Ectodermal cell (in vitro differentiated cells): ENCODE results near the gene ASAP3.
"Not testable (repeated sequence)": the region's sequence is repeated elsewhere in the genome, so short reads cannot be mapped to it uniquely, and the experiment has no call there.

ENCODE experiments used
- H3K27ac ChIP-seq: 2 replicates; pipeline ENCODE4 v1.7.0; 2013; ENCODE audit warnings: mild to moderate bottlenecking, low read depth, low read length; ENCODE audit not compliant: insufficient read depth, poor library complexity, severe bottlenecking
- H3K27me3 ChIP-seq: 2 replicates; pipeline ENCODE4 v1.7.0; 2013; ENCODE audit warnings: mild to moderate bottlenecking, low read length; ENCODE audit not compliant: insufficient read depth, control insufficient read depth, poor library complexity, severe bottlenecking
- H3K36me3 ChIP-seq: one replicate; pipeline ENCODE4 v1.7.0; 2013; ENCODE audit warnings: low read length; ENCODE audit not compliant: control insufficient read depth, insufficient read depth
- H3K4me1 ChIP-seq: one replicate; pipeline ENCODE4 v1.7.0; 2013; ENCODE audit warnings: low read length; ENCODE audit not compliant: control insufficient read depth, insufficient read depth
- H3K4me3 ChIP-seq: 2 replicates; pipeline ENCODE4 v1.7.0; 2013; ENCODE audit warnings: low read depth, low read length, control low read depth; ENCODE audit not compliant: insufficient read depth
- H3K9me3 ChIP-seq: 2 replicates; pipeline ENCODE4 v1.7.0; 2013; ENCODE audit warnings: mild to moderate bottlenecking, low read length, moderate library complexity; ENCODE audit not compliant: control insufficient read depth
- WGBS, 2 experiments: methylation state at CpG; one replicate each; pipeline ENCODE4 v1.1.7; 2013; ENCODE audit warnings: missing lambda C conversion rate in 2 of 2; 5-methylcytosine and 5-hydroxymethylcytosine counted together

ASAP3 gene

GRCh38 chr1:23389837-23390321 is 94.1 kb downstream of the ASAP3 start:
- 75 to 79% methylated on average over 9 of the region's 9 CpGs for WGBS, 2 experiments
- Histone ChIP-seq H3K4me1 (no peaks in the 10 kb centered on the region), H3K36me3 (no peaks in the 10 kb centered on the region), H3K27me3 (peaks cover 66% of the 10 kb centered on the region), H3K27ac (no peak overlapping the region), H3K4me3 (no peak overlapping the region), H3K9me3 (no peaks in the 10 kb centered on the region)

- 88 to 91% methylated on average over 8 of the region's 8 CpGs for whole genome bisulfite sequencing, 2 experiments
- no peaks in the 10 kb centered on the region for H3K9me3 ChIP-seq
- H3K4me1 ChIP-seq, result no peaks in the 10 kb centered on the region
- no peak overlapping the region for H3K4me3 ChIP-seq
- H3K27me3 ChIP-seq, result peaks cover 70% of the 10 kb centered on the region
- H3K36me3 ChIP-seq, result no peaks in the 10 kb centered on the region
- no peak overlapping the region for H3K27ac ChIP-seq
These were observed 96.5 kb downstream of the ASAP3 start for GRCh38 chr1:23387494-23387893.

- Histone ChIP-seq H3K9me3 (no peaks in the 10 kb centered on the region), H3K4me1 (no peaks in the 10 kb centered on the region), H3K27me3 (peaks cover 84% of the 10 kb centered on the region), H3K4me3 (no peak overlapping the region), H3K36me3 (no peaks in the 10 kb centered on the region), H3K27ac (no peak overlapping the region)
- WGBS, 2 experiments, result 86 to 87% methylated on average over 14 of the region's 14 CpGs
These were observed 98.8 kb downstream of the ASAP3 start for GRCh38 chr1:23385119-23385621.

- no peaks in the 10 kb centered on the region for H3K4me1 ChIP-seq
- 78 to 81% methylated on average over 11 of the region's 11 CpGs for WGBS, 2 experiments
- H3K27ac ChIP-seq, result no peak overlapping the region
- H3K27me3 ChIP-seq, result peaks cover 80% of the 10 kb centered on the region
- H3K4me3 ChIP-seq, result no peak overlapping the region
- H3K36me3 ChIP-seq, result no peaks in the 10 kb centered on the region
- no peaks in the 10 kb centered on the region for H3K9me3 ChIP-seq
These were observed 99.5 kb downstream of the ASAP3 start for GRCh38 chr1:23384312-23385058.

- Histone ChIP-seq H3K9me3 (no peaks in the 10 kb centered on the region), H3K4me1 (no peaks in the 10 kb centered on the region), H3K36me3 (no peaks in the 10 kb centered on the region), H3K27me3 (peaks cover 75% of the 10 kb centered on the region), H3K4me3 (no peak overlapping the region), H3K27ac (no peak overlapping the region)
- WGBS, 2 experiments, result 85 to 90% methylated on average over 8 of the region's 8 CpGs
These were observed 100.2 kb downstream of the ASAP3 start for GRCh38 chr1:23383577-23384311.

GRCh38 chr1:23381233-23381885 is 102.6 kb downstream of the ASAP3 start:
- no peak overlapping the region for H3K27ac ChIP-seq
- H3K9me3 ChIP-seq, result no peaks in the 10 kb centered on the region
- 91 to 96% methylated on average over 5 of the region's 5 CpGs for WGBS, 2 experiments
- H3K36me3 ChIP-seq, result no peaks in the 10 kb centered on the region
- peaks cover 8% of the 10 kb centered on the region for H3K4me1 ChIP-seq
- no peak overlapping the region for H3K4me3 ChIP-seq
- H3K27me3 ChIP-seq, result peaks cover 63% of the 10 kb centered on the region

- no peaks in the 10 kb centered on the region for H3K36me3 ChIP-seq
- H3K4me3 ChIP-seq, result no peak overlapping the region
- peaks cover 8% of the 10 kb centered on the region for H3K4me1 ChIP-seq
- H3K27me3 ChIP-seq, result peaks cover 57% of the 10 kb centered on the region
- 64 to 80% methylated on average over 4 to 5 of the region's 5 CpGs for WGBS, 2 experiments
- H3K9me3 ChIP-seq, result no peaks in the 10 kb centered on the region
- H3K27ac ChIP-seq, result no peak overlapping the region
These were observed 103.3 kb downstream of the ASAP3 start for GRCh38 chr1:23380719-23381118.

- 61 to 62% methylated on average over 4 of the region's 4 CpGs for WGBS, 2 experiments
- H3K27me3 ChIP-seq, result peaks cover 52% of the 10 kb centered on the region
- not testable (repeated sequence) for H3K9me3 ChIP-seq, H3K36me3 ChIP-seq, H3K4me3 ChIP-seq, H3K4me1 ChIP-seq, H3K27ac ChIP-seq
These were observed 103.7 kb downstream of the ASAP3 start for GRCh38 chr1:23380236-23380635.
